Activated T-helper 17 cell treated with anti-CD3 and anti-CD28 coated beads, Interleukin-2, amount 50 U/mL, for 72 hours (primary cell): ENCODE data around the gene BOD1. TPM values are rescaled to one million over a fixed set of nuclear protein-coding genes. Genes with fewer than 3 reads are reported as not detected.

ENCODE experiments used
- ATAC-seq: fragments of 150-1000 bp; cut with Tn5 transposase; replicated peaks from 2 replicates; pipeline ENCODE4 v1.10.0; 2021; ENCODE audit warnings: mild to moderate bottlenecking, moderate library complexity
- H3K27ac Mint-ChIP-seq: one replicate; pipeline ENCODE4 v1.8.0; 2022; ENCODE audit warnings: mixed read lengths
- H3K27me3 Mint-ChIP-seq: one replicate; pipeline ENCODE4 v1.8.0; 2022; ENCODE audit warnings: mixed read lengths
- H3K36me3 Mint-ChIP-seq: one replicate; pipeline ENCODE4 v1.8.0; 2022; ENCODE audit warnings: low read depth, mild to moderate bottlenecking, mixed read lengths
- H3K4me1 Mint-ChIP-seq: one replicate; pipeline ENCODE4 v1.8.0; 2022; ENCODE audit warnings: mixed read lengths
- H3K4me3 Mint-ChIP-seq: one replicate; pipeline ENCODE4 v1.8.0; 2022; ENCODE audit warnings: mild to moderate bottlenecking, mixed read lengths
- H3K9me3 Mint-ChIP-seq: one replicate; pipeline ENCODE4 v1.8.0; 2022; ENCODE audit warnings: mixed read lengths
- total RNA-seq, 2 donors: library from RNA; stranded (reverse); gene quantifications; one replicate each; pipeline ENCODE4 v1.2.3, GENCODE V29; 2022

The BOD1 gene
- total RNA-seq, 2 donors from 2014 or later, result 23.1 to 24.9 TPM

DNA sequence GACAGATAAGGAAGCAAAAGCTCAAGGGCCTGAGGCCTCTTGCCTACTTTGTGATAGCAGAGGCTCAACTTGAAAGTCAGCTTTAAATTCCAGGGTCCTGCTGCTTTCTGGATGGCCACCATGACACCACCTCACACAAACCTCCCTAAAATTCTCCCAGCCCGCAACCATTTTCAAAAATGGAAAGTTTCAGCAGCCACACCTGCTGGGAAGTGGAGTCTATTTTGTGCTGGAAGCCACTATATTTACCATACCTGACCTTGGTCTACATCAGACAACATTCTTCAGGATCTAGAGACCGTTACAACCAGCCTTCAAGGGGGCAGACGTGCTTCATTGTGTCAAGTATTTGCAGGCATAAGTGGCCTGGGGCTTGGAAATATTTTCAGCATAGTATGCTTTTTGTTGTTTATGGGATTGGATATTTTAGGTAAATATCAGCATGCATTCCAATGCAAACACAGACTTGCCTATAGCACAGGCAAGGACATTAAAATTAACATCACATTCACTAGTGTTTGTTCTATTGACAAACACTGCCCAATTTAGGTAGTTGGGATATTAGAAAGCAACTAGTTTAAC is 50.9 kb downstream of the BOD1 start:
- no peaks in the 10 kb centered on the region for H3K36me3 Mint-ChIP-seq
- H3K27me3 Mint-ChIP-seq, result peaks cover 25% of the 10 kb centered on the region
- no peak for ATAC-seq
- no peak overlapping the region for H3K4me3 Mint-ChIP-seq
- H3K27ac Mint-ChIP-seq, result no peak overlapping the region
- H3K9me3 Mint-ChIP-seq, result peaks cover 16% of the 10 kb centered on the region
- no peaks in the 10 kb centered on the region for H3K4me1 Mint-ChIP-seq

DNA sequence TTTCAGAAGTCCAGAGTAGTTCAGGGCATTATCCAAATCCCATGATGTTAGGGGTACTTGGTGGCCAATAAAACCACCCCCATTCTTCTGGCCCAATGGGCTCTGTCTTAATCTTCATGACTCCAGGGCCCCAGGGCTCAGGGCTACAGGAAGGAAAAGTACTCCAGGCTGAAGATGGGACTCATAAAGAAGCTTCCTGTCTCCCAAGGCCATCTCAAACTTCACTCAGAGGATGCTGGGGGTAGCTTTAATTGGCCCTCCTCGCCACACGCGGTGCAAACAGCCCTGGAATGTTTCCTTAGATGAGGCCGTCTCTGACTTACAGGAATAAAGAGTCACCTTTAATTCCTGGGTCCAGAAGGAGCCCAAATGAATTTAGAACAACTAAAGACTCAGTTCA is 52.3 kb downstream of the BOD1 start:
- H3K27me3 Mint-ChIP-seq, result peaks cover 27% of the 10 kb centered on the region
- no peaks in the 10 kb centered on the region for H3K36me3 Mint-ChIP-seq
- no peak for ATAC-seq
- peaks cover 21% of the 10 kb centered on the region for H3K9me3 Mint-ChIP-seq
- no peaks in the 10 kb centered on the region for H3K4me1 Mint-ChIP-seq
- no peak overlapping the region for H3K4me3 Mint-ChIP-seq
- no peak overlapping the region for H3K27ac Mint-ChIP-seq

DNA sequence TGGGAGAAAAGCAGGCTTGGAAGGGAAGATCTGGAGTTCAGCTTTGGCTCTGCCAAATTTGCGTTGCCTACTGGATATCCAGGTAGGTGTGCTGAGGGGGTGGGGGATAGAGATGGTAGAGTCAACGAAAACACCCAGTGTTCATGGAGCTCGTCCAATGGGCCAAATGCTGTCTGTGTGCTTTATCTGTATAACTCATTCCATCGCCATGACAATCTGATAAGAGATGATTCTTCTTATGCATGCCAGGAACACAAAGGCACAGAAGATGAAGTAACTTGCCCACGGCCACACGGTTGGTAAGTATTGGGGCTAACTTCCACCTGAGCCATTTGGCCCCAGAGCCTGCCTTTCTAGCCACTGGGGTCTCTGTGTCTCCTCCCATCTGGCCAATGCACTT is 53.2 kb downstream of the BOD1 start:
- Mint-ChIP-seq H3K27me3 (peaks cover 27% of the 10 kb centered on the region), H3K4me1 (no peaks in the 10 kb centered on the region), H3K9me3 (peaks cover 21% of the 10 kb centered on the region), H3K36me3 (no peaks in the 10 kb centered on the region), H3K27ac (no peak overlapping the region), H3K4me3 (no peak overlapping the region)
- no peak for ATAC-seq

DNA sequence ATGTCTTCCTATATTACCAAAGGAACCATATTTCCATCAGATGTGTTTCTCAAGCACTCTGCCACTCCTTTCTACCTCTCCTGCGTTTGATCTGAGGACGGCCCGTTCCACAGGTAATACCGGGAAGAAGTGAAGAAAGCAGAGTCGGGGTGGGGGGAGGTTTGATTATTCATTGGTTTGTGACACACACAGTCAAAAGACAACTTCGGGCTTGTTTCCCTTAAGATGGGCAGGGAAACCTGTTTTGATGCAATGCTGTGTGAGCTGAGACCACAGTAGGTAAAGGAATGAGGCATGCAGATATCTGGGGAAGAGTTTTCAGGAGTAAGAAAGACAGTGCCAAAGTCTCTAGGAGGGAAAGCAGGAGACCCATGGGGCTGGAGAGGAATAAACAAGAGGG is 54.0 kb downstream of the BOD1 start:
- ATAC-seq, result no peak
- Mint-ChIP-seq H3K36me3 (no peaks in the 10 kb centered on the region), H3K4me1 (no peaks in the 10 kb centered on the region), H3K27me3 (peaks cover 25% of the 10 kb centered on the region), H3K27ac (no peak overlapping the region), H3K4me3 (no peak overlapping the region), H3K9me3 (peaks cover 21% of the 10 kb centered on the region)
